GM10266 (cell line): ENCODE results near the gene HMOX1.

Experiments
- DNase-seq: peaks from one replicate; pipeline ENCODE4 v3.0.0; 2012; ENCODE audit errors: extremely low spot score
- TF ChIP-seq, protein P1 (sequence below): IDR thresholded peaks from 2 replicates; pipeline ENCODE4 v1.5.1; 2012; ENCODE audit warnings: mild to moderate bottlenecking, low read depth; ENCODE audit not compliant: control insufficient read depth, insufficient read depth; ENCODE audit errors: missing control alignments

The HMOX1 gene

DNA sequence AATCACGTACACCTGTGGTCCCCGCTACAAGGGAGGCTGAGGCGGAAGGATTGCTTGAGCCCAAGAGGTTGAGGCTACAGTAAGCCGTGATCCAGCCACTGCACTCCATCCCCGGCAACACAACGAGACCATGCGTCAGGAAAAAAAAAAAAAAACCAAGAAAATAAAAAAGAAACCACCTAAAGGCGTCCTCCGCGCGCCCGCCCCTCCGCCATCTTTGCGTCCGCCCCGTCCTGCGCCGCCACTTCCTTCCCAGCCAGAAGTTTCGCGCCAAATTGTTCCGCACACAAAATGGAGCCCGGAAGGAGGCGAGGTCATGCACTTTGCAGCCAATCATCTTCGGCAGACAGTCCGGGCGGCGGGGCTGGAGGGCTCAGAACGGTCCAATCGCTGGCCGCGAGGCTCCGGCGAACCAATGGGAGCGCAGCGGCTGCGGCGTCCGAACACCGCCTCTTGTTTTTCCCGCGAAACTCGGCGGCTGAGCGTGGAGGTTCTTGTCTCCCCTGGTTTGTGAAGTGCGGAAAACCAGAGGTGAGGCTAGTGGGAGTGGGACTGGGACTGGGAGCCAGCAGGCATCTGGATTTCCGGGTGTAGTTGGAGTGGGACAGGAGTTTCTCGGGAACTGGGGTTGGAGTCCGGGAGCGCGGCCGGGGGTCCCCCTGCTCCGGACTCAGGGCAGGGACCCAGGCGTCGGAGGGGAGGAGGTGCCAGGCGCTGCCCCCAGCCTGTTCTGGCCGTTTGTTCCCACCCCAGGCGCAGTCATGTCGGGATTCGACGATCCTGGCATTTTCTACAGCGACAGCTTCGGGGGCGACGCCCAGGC, 19.0 kb downstream of the HMOX1 start, which contains the start of gene MCM5:
Gene MCM5, plus strand, starts transcription at position 463 of the 823 bp plus-strand sequence. Its CDS starts 299 bp downstream, at position 762.
- peak; percentile 95 for DNase-seq
- TF ChIP-seq, protein P1, sequence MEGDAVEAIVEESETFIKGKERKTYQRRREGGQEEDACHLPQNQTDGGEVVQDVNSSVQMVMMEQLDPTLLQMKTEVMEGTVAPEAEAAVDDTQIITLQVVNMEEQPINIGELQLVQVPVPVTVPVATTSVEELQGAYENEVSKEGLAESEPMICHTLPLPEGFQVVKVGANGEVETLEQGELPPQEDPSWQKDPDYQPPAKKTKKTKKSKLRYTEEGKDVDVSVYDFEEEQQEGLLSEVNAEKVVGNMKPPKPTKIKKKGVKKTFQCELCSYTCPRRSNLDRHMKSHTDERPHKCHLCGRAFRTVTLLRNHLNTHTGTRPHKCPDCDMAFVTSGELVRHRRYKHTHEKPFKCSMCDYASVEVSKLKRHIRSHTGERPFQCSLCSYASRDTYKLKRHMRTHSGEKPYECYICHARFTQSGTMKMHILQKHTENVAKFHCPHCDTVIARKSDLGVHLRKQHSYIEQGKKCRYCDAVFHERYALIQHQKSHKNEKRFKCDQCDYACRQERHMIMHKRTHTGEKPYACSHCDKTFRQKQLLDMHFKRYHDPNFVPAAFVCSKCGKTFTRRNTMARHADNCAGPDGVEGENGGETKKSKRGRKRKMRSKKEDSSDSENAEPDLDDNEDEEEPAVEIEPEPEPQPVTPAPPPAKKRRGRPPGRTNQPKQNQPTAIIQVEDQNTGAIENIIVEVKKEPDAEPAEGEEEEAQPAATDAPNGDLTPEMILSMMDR: no peak

DNA sequence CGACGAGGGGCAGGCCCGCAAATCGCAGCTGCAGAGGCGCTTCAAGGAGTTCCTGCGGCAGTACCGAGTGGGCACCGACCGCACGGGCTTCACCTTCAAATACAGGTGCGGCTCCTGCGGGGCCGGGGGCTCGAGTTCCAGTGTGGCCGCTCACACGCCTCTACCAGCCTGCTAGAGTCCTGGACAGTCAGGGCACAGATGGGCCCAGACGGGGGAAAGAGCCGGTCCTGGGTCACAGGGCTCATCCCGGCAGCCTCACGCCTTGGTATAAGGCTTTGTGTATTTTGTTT, 19.6 kb downstream of the HMOX1 start:
- TF ChIP-seq, protein P1: no peak
- no peak for DNase-seq

DNA sequence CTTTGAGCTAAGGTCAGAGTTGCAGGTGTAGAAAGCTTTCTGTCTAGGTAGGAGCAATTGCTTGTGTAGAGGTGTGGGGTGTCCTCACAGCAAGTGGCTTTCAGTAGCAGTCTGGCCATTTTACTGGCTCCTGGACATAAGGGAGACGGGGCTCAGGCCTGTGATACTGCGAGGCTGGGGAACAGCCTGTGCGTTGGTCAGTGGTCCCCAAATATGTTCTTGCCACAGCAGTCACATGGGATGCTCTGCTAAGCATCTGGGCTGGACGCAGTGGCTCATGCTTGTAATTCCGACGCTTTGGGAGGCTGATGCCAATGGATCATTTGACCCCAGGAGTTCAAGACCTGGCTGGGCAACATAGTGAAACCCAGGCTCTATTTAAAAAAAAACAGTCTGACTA, 21.0 kb downstream of the HMOX1 start:
- TF ChIP-seq, protein P1: no peak
- DNase-seq: no peak

DNA sequence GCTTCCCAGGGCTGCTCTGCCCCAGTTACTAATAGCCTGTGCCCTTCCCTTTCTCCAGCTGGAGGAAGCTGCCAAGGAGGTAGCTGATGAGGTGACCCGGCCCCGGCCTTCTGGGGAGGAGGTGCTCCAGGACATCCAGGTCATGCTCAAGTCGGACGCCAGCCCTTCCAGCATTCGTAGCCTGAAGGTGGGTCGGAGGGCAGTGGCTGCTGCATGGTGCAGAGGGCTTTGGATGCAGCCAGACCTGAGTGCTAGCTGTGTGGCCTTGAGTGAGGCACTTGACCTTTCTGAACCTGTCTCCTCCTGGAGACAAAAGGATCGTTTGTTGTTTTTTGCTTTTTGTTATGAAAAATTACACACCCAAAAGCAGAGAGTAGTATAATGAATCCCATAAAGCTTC, 22.5 kb downstream of the HMOX1 start:
- no peak for DNase-seq
- TF ChIP-seq, protein P1: no peak

DNA sequence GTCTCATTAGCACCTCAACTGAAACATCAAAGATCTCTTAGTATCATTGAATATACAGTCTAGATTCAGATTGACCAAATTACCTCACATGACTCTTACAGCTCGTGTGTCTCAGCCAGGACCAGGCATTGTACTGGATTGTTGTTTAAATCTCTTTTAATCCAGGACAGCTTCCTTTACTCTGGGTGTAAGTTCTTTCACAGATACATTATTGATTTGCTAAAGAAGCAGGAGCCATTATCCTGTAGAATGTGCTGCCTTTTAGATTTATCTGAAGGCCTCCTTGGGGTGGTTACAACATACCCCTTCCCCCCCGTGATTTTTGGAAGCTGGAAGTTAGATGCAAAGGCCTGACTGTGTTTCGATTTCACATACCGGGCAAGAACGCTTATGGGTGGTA, 23.3 kb downstream of the HMOX1 start:
- TF ChIP-seq, protein P1: no peak

DNA sequence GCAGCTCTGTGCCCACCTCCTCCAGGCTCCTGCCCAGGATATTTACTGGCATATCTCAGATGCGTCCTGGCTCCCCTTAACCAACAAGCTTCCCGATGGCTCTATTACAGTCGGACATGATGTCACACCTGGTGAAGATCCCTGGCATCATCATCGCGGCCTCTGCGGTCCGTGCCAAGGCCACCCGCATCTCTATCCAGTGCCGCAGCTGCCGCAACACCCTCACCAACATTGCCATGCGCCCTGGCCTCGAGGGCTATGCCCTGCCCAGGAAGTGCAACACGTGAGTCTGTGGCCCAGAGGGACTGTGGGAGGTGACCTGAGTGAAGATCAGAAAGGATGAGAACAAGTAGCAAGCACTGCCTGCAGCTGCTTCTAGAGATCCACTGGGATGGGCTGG, 25.5 kb downstream of the HMOX1 start:
- no peak for DNase-seq
- TF ChIP-seq, protein P1: no peak

More for the DNA sequence above, 23.3 kb downstream of the HMOX1 start:
- no peak for DNase-seq

DNA sequence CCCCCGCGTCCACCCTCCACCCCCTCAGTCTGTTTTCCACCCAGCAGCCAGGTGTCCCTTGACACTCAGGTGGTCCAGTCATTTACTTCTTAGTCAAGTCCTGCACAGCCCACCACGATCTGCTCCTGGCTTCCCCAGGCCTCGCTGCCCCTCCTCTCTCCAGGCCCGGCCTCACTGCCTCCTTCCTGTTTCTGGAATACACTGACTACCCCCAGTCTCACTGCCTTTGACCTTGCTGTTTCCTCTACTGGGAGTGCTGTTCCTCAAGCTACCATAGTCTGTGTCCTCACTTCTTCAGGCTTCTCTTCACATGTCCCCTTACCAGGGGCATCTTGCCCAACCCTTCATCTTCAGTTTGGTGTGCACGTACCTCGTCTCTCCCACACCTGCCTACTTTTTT, 26.5 kb downstream of the HMOX1 start:
- no peak for DNase-seq
- TF ChIP-seq, protein P1: no peak
